Activated CD4-positive, alpha-beta memory T cell treated with anti-CD3 and anti-CD28 coated beads, Interleukin-2, amount 10 ng/mL, durations not matched to agents 7 days and 5 days (primary cell): ENCODE measurements around the gene PARP12. TPM values are rescaled to one million over a fixed set of nuclear protein-coding genes. Genes with fewer than 3 reads are reported as not detected.

Experiments used
- CTCF ChIA-PET: fragments of 350-600 bp; sonication (Branson Sonifier 250); formaldehyde crosslinking; loops from one replicate; lab custom pipeline; 2021; ENCODE audit warnings: antibody characterized with exemption, inconsistent platforms; lab: Charles Lee
- POLR2A ChIA-PET: fragments of 350-600 bp; sonication (Branson Sonifier 250); formaldehyde crosslinking; loops from one replicate; lab custom pipeline; 2021; ENCODE audit warnings: antibody characterized with exemption; lab: Charles Lee
- DNase-seq: peaks from one replicate; pipeline ENCODE4 v3.0.0-alpha.2; 2020
- H3K27ac Mint-ChIP-seq: one replicate; pipeline ENCODE4 v1.8.0; 2021; ENCODE audit warnings: mild to moderate bottlenecking, mixed read lengths
- H3K27me3 Mint-ChIP-seq: one replicate; pipeline ENCODE4 v1.8.0; 2021; ENCODE audit warnings: mixed read lengths
- H3K36me3 Mint-ChIP-seq: one replicate; pipeline ENCODE4 v1.8.0; 2021; ENCODE audit warnings: low read depth, mixed read lengths
- H3K4me1 Mint-ChIP-seq: one replicate; pipeline ENCODE4 v1.8.0; 2021; ENCODE audit warnings: mixed read lengths
- H3K4me3 Mint-ChIP-seq: one replicate; pipeline ENCODE4 v1.8.0; 2021; ENCODE audit warnings: mild to moderate bottlenecking, mixed read lengths
- H3K9me3 Mint-ChIP-seq: one replicate; pipeline ENCODE4 v1.8.0; 2021; ENCODE audit warnings: mixed read lengths
- total RNA-seq, 2 experiments: library from RNA; stranded (reverse); gene quantifications; one replicate each; pipeline ENCODE4 v1.2.3, GENCODE V29; 2021

Gene PARP12
- total RNA-seq, 2 experiments from 2014 or later, result 146 to 151 TPM

DNA sequence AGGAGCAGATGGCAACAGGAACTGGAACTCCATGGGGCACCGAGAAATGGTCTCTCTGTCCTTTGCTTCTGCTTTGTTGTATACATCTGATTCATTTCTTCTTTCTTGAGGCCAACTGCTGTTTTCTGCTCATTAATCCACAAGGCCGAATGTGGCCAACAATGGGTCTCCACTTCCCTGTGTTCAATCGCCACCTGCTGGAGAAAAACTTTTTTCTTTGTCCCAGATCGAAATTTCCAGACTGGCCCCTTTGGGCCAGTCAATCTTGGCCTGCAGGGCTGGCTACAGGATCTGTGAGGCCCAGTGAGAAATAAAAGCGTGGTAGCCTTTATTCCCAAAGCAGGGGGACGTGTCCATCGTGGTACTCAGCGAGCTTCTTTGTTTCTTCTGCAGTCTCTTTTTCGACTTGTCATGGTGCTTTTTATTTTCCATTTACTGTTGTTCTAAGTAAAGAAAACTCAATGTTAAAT is 58.8 kb downstream of the PARP12 start:
- Mint-ChIP-seq H3K4me3 (no peak overlapping the region), H3K27ac (no peak overlapping the region), H3K27me3 (no peaks in the 10 kb centered on the region), H3K9me3 (no peaks in the 10 kb centered on the region), H3K36me3 (no peaks in the 10 kb centered on the region), H3K4me1 (no peaks in the 10 kb centered on the region)
- peak; percentile 39 for DNase-seq
- ChIA-PET POLR2A (interaction anchor here (1.0 kb wide), 1 partner anchor 359 kb away, joined by 3 read pairs; no protein-coding TSS in a partner anchor), CTCF (interaction anchor here (0.6 to 9.9 kb wide), 9 partner anchors 10 to 402 kb away, joined by 3 to 114 read pairs (median 6); no protein-coding TSS in a partner anchor)

DNA sequence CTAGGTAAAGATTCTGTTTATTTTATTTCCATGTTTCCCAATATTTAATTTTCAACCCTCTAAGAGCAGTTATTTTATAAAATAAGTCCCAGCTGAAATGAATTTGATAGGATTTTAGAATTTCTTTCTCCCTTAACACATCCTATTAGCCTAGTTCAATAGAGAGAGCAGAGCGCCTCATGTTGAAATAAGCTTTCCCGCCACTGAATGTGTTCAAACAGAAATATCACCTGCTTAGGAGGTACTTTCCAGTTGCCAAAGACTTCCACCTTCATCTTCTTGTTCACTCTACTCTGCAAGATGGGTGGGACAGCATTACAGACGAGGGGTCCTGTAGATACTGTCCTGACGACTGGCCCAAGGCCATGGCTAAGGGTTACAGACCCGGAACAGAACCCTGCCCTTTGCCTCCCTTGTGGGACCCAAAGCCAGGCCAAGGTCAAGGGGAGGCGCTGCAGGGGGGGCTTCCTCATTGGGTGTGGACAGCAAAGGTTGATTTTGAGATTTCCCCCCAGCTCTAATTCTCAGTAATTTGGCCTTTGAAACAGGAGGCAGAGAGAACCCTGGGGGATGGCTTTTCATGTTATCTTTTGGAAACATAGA is 62.0 kb downstream of the PARP12 start:
- Mint-ChIP-seq H3K27me3 (no peaks in the 10 kb centered on the region), H3K4me1 (no peaks in the 10 kb centered on the region), H3K36me3 (no peaks in the 10 kb centered on the region), H3K4me3 (no peak overlapping the region), H3K9me3 (no peaks in the 10 kb centered on the region), H3K27ac (no peak overlapping the region)
- ChIA-PET POLR2A (interaction anchor here (2.0 kb wide), 1 partner anchor 354 kb away, joined by 6 read pairs; no protein-coding TSS in a partner anchor), CTCF (interaction anchor here (1.1 to 9.9 kb wide), 4 partner anchors 107 to 399 kb away, joined by 3 to 114 read pairs (median 45); no protein-coding TSS in a partner anchor)
- DNase-seq, result no peak

DNA sequence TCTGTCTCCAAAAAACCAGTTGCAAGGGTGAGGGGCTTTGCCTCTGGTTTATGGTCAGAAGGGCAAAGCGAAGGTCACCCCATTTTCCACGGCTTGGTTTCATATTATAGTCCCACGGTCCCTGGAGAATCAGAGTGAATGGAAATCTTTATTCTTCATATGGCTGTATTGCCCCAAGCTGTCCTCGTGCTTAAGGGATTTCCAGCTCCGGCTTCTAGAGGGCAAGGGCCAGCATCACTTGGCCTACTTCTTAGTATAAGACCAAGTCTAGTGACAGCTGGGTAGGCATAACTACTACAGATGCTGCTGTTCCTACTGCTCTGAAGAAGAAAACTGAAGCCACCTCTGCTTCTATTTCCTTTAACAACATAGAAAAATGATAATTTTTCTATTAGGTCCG is 63.2 kb downstream of the PARP12 start:
- POLR2A ChIA-PET, result interaction anchor here (2.0 kb wide), 1 partner anchor 352 kb away, joined by 6 read pairs; no protein-coding TSS in a partner anchor
- CTCF ChIA-PET, result interaction anchor here (1.1 to 9.9 kb wide), 4 partner anchors 106 to 397 kb away, joined by 3 to 76 read pairs (median 14); no protein-coding TSS in a partner anchor
- Mint-ChIP-seq H3K4me1 (no peaks in the 10 kb centered on the region), H3K36me3 (no peaks in the 10 kb centered on the region), H3K27ac (no peak overlapping the region), H3K9me3 (no peaks in the 10 kb centered on the region), H3K4me3 (no peak overlapping the region), H3K27me3 (no peaks in the 10 kb centered on the region)
- no peak for DNase-seq

DNA sequence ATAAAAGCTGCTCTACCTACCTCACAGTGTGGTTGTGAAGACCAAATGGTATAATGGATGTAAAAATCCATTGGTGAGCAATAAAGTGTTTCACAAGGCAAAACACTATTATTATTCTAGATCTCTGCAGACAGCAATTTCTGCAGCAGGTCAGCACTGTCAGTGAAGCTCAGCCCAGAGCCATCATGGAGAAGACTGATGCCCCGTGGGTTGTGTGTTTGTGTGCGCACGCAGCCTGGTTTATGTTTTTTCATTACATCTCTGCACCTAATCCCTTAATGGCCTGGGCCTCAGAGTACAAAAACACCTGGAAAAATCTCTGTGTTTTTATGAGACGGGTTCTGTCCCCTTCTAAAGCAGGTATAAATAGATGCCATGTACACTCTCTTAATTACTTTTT is 64.2 kb downstream of the PARP12 start:
- ChIA-PET CTCF (interaction anchor here (2.2 to 9.9 kb wide), 4 partner anchors 351 to 396 kb away, joined by 4 to 76 read pairs (median 14); no protein-coding TSS in a partner anchor), POLR2A (no interaction called here)
- no peak overlapping the region for H3K4me3 Mint-ChIP-seq
- H3K27me3 Mint-ChIP-seq, result no peaks in the 10 kb centered on the region
- DNase-seq, result no peak
- H3K9me3 Mint-ChIP-seq, result no peaks in the 10 kb centered on the region
- H3K36me3 Mint-ChIP-seq, result no peaks in the 10 kb centered on the region
- no peaks in the 10 kb centered on the region for H3K4me1 Mint-ChIP-seq
- no peak overlapping the region for H3K27ac Mint-ChIP-seq

DNA sequence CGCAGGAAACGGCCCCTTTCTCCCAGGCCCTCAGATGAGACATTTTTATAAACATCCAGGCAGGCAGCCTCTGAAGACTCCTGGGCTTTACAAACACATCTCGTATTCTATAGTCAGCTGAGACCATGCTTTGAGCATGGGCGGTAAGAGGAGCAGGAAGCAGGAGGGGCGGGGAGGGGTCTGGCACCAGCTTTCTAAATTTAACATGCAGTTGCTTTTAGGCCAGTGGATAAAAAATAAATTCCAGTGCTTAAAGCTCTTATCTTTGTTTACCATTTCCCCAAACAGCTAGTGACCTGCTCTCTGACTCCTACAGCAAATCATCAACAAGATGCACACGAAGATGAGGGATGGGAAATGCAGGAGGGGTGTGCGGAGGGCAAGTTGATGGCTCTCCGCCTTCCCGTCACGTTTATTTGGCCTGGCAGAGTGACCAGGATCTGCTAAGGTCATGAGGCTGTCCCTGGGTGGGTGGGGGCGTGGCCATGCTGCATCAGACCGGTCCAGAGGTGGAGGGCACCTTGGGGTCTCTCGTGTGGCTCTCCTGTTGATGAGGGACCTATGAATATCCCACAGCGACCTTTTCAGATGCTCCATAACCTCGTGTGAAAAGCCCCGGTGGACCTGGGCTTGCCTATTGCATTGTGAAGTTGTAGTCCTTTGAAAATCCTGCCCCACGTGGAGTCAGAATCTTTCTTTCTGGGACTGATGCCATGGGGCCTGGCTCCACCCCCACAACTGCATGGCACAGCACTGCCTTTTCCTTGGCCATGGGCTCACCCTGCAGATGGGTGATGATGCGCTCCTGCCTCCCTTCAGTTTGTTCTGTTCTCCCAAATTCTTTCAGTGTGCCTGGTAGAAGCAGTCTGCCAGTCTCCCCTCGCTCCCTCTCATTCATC is 67.5 kb downstream of the PARP12 start:
- ChIA-PET POLR2A (no interaction called here), CTCF (interaction anchor here (1.3 to 2.2 kb wide), 3 partner anchors 8 to 350 kb away, joined by 5 to 9 read pairs (median 6); no protein-coding TSS in a partner anchor)
- no peaks in the 10 kb centered on the region for H3K27me3 Mint-ChIP-seq
- H3K4me1 Mint-ChIP-seq, result no peaks in the 10 kb centered on the region
- no peak for DNase-seq
- H3K9me3 Mint-ChIP-seq, result no peaks in the 10 kb centered on the region
- no peak overlapping the region for H3K4me3 Mint-ChIP-seq
- no peaks in the 10 kb centered on the region for H3K36me3 Mint-ChIP-seq
- no peak overlapping the region for H3K27ac Mint-ChIP-seq

DNA sequence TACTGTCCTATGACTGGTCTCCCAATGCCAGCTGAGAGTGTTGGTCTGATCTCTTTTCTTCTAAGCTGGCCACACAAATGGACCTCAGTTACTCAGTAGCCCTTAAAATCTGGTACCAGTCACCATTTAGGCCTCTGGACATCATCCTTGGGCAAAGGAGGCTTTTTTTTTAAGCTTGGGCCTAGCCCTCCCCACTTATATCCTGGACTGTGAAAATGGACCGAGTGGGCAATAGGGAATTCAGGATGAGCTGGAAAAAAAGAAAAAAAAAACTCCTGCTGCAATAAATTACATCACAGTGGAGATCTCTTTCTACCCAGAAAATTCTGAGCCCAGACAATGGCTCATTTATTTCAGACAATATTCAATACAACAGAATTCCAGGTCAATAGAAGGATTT is 68.4 kb downstream of the PARP12 start:
- no peak for DNase-seq
- H3K4me3 Mint-ChIP-seq, result no peak overlapping the region
- POLR2A ChIA-PET, result no interaction called here
- no peaks in the 10 kb centered on the region for H3K9me3 Mint-ChIP-seq
- no peaks in the 10 kb centered on the region for H3K36me3 Mint-ChIP-seq
- H3K27ac Mint-ChIP-seq, result no peak overlapping the region
- CTCF ChIA-PET, result interaction anchor here (0.6 to 2.2 kb wide), 5 partner anchors 9 to 638 kb away, joined by 3 to 9 read pairs (median 5); no protein-coding TSS in a partner anchor
- no peaks in the 10 kb centered on the region for H3K4me1 Mint-ChIP-seq
- no peaks in the 10 kb centered on the region for H3K27me3 Mint-ChIP-seq

DNA sequence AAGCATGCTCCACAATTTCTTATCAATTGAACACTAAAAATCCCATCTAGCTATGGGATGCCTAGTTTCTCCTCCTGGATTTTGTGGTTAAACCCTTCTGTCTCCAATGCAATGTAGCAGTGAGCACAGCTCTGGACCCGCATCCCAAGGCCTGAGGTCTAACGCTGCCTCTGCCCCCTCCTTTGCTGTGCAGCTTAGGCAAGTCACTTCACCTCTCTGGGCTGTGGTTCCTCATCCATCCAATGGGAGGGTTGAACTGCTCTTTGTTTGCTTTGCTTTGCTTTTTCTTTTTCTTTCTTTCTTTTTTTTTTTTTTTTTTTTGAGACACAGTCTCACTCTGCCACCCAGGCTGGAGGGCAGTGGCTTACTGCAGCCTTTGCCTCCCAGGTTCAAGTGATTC is 69.2 kb downstream of the PARP12 start:
- Mint-ChIP-seq H3K36me3 (no peaks in the 10 kb centered on the region), H3K4me3 (no peak overlapping the region), H3K27ac (no peak overlapping the region), H3K27me3 (no peaks in the 10 kb centered on the region), H3K9me3 (no peaks in the 10 kb centered on the region), H3K4me1 (no peaks in the 10 kb centered on the region)
- CTCF ChIA-PET, result interaction anchor here (0.7 to 2.2 kb wide), 4 partner anchors 9 to 358 kb away, joined by 3 to 9 read pairs (median 6); no protein-coding TSS in a partner anchor
- POLR2A ChIA-PET, result no interaction called here
- no peak for DNase-seq

DNA sequence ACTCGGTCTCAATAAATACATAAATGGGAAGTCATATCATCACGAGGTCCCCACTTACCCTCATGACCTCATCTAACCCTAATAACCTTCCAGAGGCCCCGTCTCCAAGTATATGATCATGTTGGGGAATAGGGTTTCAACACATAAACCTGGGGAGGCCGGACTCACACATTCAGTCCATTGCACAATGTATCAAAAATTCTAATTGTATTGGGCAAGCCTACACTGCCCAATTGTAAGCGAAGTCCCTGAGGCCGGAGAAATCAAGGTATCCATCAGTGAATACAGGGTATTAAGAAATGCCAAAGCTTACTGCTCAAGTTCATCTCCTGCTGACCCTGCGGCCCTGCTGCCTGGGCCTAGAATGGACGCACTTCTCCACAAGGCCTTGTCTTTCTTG is 69.6 kb downstream of the PARP12 start:
- POLR2A ChIA-PET, result no interaction called here
- CTCF ChIA-PET, result interaction anchor here (0.7 to 2.2 kb wide), 3 partner anchors 10 to 358 kb away, joined by 3 to 9 read pairs (median 3); no protein-coding TSS in a partner anchor
- Mint-ChIP-seq H3K27me3 (no peaks in the 10 kb centered on the region), H3K9me3 (no peaks in the 10 kb centered on the region), H3K4me1 (no peaks in the 10 kb centered on the region), H3K36me3 (no peaks in the 10 kb centered on the region), H3K4me3 (no peak overlapping the region), H3K27ac (no peak overlapping the region)
- no peak for DNase-seq

DNA sequence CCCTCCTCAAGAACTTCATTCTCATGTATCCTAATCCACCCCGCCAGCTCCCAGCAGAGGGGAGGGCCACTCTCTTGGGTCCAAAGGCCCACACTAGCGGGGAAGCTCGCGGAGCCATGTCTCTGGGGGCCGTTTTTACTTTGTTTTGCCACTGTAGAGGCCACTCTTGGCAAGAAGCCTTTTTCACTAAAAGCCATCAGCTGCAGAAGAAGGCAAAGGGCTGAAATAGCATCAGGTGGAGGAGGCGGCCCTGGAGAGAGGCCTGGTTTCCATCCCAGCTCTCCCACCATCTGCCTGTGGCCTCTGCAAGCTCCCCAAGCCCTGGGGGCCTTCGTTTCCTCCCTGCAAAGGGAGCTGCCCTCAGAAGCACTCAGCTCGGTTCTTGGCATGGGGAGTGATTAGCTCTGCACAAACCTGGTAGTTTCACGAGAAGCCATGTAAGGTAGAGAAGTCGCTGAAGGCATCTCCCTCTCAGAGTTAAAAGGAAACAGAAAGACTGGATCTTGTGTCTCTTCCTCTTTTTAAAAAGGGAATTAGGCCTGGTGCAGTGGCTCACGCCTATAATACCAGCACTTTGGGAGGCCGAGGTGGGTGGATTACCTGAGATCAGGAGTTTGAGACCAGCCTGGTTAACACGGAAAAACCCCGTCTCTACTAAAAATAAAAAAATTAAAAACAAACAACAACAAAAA is 70.3 kb downstream of the PARP12 start:
- DNase-seq, result no peak
- POLR2A ChIA-PET, result no interaction called here
- Mint-ChIP-seq H3K4me1 (no peaks in the 10 kb centered on the region), H3K9me3 (no peaks in the 10 kb centered on the region), H3K27ac (no peak overlapping the region), H3K27me3 (no peaks in the 10 kb centered on the region), H3K36me3 (no peaks in the 10 kb centered on the region), H3K4me3 (no peak overlapping the region)
- CTCF ChIA-PET, result interaction anchor here (0.9 kb wide), 1 partner anchor 10 kb away, joined by 3 read pairs; no protein-coding TSS in a partner anchor

DNA sequence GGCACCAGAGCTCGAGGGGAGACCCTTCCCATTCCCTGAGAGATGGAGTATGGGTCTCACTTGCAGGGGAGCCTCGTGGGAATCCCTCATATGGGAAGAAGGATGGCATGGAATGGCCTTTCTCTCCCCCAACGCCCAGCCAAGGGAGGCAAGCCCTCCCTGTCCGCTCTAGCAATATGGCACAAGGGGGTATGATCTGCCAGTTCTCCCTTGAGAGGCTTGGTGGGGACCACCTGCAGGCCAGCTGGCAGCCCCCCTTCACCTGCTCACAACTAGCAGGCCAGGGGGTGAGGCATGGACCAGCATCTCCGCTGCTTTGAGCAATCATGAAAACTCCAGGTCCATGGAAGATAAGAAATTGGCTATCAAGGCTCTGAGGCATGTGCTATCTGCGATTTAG is 70.8 kb downstream of the PARP12 start:
- Mint-ChIP-seq H3K4me1 (no peaks in the 10 kb centered on the region), H3K4me3 (no peak overlapping the region), H3K36me3 (no peaks in the 10 kb centered on the region), H3K9me3 (no peaks in the 10 kb centered on the region), H3K27ac (no peak overlapping the region), H3K27me3 (no peaks in the 10 kb centered on the region)
- DNase-seq, result no peak
- ChIA-PET POLR2A (no interaction called here), CTCF (no interaction called here)

DNA sequence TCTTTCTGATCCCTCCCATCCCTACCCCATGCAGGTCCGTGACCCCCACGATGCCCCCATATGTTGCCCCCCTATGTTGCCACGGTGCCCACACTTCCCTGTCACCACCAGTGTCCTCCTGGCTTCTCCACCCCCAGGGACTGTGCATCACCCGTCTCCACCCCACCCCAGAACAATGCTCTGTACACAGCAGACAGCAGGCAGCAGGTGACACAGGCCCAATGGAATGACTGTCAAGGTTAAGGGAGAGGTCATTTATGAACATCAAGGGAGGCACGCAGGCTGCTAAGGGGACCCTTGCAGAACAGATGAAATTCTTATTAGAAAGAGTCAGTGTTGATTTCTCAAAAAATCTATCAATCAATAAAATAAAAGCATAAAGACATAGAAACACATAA is 71.5 kb downstream of the PARP12 start:
- no peaks in the 10 kb centered on the region for H3K27me3 Mint-ChIP-seq
- no peak overlapping the region for H3K27ac Mint-ChIP-seq
- no peaks in the 10 kb centered on the region for H3K36me3 Mint-ChIP-seq
- no peak overlapping the region for H3K4me3 Mint-ChIP-seq
- POLR2A ChIA-PET, result no interaction called here
- H3K4me1 Mint-ChIP-seq, result no peaks in the 10 kb centered on the region
- CTCF ChIA-PET, result no interaction called here
- no peak for DNase-seq
- no peaks in the 10 kb centered on the region for H3K9me3 Mint-ChIP-seq

DNA sequence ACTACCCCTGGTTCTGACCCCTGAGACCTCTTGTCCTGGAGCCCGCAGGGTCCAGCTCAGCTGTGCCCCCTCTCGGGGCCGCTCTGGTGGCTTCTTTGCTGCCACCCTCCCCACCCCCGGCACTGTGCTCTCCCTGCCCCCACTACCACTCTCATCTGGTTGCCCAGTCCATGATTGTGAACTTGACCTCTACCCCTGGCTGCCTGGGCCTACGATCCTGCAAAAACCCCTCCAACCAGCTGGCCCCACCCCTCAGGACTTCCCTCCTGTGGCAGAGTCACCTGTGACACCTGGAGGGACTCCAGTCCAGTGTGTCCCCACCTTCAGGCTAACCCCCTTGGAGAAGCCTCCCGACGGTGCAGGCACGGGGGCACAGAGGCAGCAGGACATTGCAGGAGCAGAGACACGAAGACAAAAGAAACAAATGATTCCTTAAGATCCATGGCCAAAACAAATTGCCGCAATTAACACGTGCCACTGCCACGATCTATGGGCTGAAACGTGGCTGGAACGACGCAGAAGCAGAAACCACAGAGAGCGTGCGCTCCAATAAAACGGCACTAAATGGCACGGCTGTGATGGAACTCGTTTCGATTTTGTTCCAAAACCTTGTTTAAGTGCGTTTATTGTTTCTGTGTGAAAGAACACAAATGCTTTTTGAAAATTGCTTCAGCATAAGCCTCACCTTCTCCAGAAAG is 72.0 kb downstream of the PARP12 start:
- ChIA-PET CTCF (interaction anchor here (1.2 kb wide), 1 partner anchor 345 kb away, joined by 3 read pairs; no protein-coding TSS in a partner anchor), POLR2A (no interaction called here)
- no peaks in the 10 kb centered on the region for H3K4me1 Mint-ChIP-seq
- H3K27ac Mint-ChIP-seq, result no peak overlapping the region
- H3K9me3 Mint-ChIP-seq, result no peaks in the 10 kb centered on the region
- no peaks in the 10 kb centered on the region for H3K36me3 Mint-ChIP-seq
- no peak overlapping the region for H3K4me3 Mint-ChIP-seq
- no peaks in the 10 kb centered on the region for H3K27me3 Mint-ChIP-seq
- DNase-seq, result no peak
